Uterus (tissue), 2 donors: ENCODE measurements around the gene RIBC2.

Experiments
- CTCF ChIP-seq, 4 experiments: fragments of 200-600 bp in 2 of 4; fragments of 450-650 bp in 2 of 4; sonication (generic) in 2 of 4; IDR thresholded peaks; one replicate each; pipeline ENCODE4 v1.5.1; 2016 to 2019; ENCODE audit warnings: antibody characterized with exemption in 4 of 4, mild to moderate bottlenecking in 2 of 4, moderate library complexity in 1 of 4
- POLR2A ChIP-seq, 2 donors: fragments of 450-650 bp; IDR thresholded peaks; one replicate each; pipeline ENCODE4 v1.6.1; 2016; ENCODE audit warnings: antibody characterized with exemption in 2 of 2, mild to moderate bottlenecking in 1 of 2, moderate library complexity in 1 of 2

- no peak for TF ChIP-seq POLR2A (IDR thresholded peaks at IDR 0.05)
- TF ChIP-seq CTCF (IDR thresholded peaks at IDR 0.05), result peak; percentile 94 to 99 (median 98)
These were observed 22.1 kb downstream of the RIBC2 start for GRCh38 chr22:45435544-45436139.
